NT2/D1 (cell line): ENCODE results near the gene LAD1.

Source experiments
- DNase-seq: peaks from one replicate; pipeline ENCODE4 v3.0.0-alpha.2; 2011; ENCODE audit warnings: low read depth, low spot score
- H3K27me3 ChIP-seq: 2 replicates; pipeline ENCODE4 v1.6.0; 2011; ENCODE audit warnings: mild to moderate bottlenecking; ENCODE audit not compliant: insufficient read length, insufficient read depth
- H3K36me3 ChIP-seq: 2 replicates; pipeline ENCODE4 v1.6.1; 2011; ENCODE audit warnings: mild to moderate bottlenecking, low read length, mixed read lengths; ENCODE audit not compliant: insufficient read depth, insufficient read length
- H3K4me1 ChIP-seq: 2 replicates; pipeline ENCODE4 v1.5.1; 2011; ENCODE audit not compliant: insufficient read depth, insufficient read length
- H3K4me3 ChIP-seq: 2 replicates; pipeline ENCODE4 v1.5.1; 2011; ENCODE audit warnings: low read depth; ENCODE audit not compliant: insufficient read length
- H3K9ac ChIP-seq: 2 replicates; pipeline ENCODE4 v1.6.0; 2011; ENCODE audit warnings: low read depth; ENCODE audit not compliant: insufficient read length
- H3K9me3 ChIP-seq: 2 replicates; pipeline ENCODE4 v1.5.1; 2011; ENCODE audit warnings: mild to moderate bottlenecking, low read length; ENCODE audit not compliant: insufficient read depth
- SUZ12 ChIP-seq: IDR thresholded peaks from 2 replicates; pipeline ENCODE4 v1.6.1; 2011; ENCODE audit not compliant: insufficient read length, insufficient read depth; ENCODE audit errors: extremely low read depth
- YY1 ChIP-seq: IDR thresholded peaks from 2 replicates; pipeline ENCODE4 v1.6.1; 2011; ENCODE audit not compliant: insufficient read length, insufficient read depth
- ZNF274 ChIP-seq: IDR thresholded peaks from 2 replicates; pipeline ENCODE4 v1.6.1; 2011; ENCODE audit warnings: mild to moderate bottlenecking, low read depth, low read length

The LAD1 gene

DNA sequence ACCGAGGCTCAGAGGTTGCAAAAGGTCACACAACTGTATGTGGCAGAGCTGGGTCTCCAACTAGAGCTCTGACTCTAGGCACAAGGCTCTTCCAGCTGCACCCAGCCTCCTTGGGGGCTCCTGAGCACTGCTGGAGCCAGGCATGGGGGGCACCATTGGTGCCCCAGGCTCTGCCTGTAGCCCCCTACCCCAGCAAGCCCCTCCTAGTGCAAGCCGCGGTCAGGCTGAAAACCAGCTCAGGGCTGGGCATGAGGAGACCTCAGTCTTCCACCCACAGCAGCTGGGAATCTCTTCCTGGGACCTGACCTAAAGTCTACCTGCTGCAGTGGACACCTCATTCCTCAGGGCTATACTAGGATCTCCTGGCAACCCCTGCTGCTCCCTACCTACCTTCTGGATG lies 36.2 kb downstream of the LAD1 start:
- H3K36me3 ChIP-seq: peaks cover 49% of the 10 kb centered on the region
- no peak overlapping the region for H3K4me3 ChIP-seq
- no peaks in the 10 kb centered on the region for H3K9me3 ChIP-seq
- no peak overlapping the region for H3K9ac ChIP-seq
- DNase-seq: no peak
- no peak for TF ChIP-seq YY1
- no peak for TF ChIP-seq SUZ12
- no peak for TF ChIP-seq ZNF274
- H3K4me1 ChIP-seq: peaks cover 22% of the 10 kb centered on the region
- H3K27me3 ChIP-seq: peaks cover 3% of the 10 kb centered on the region

- TF ChIP-seq SUZ12: no peak
- no peak for TF ChIP-seq YY1
- no peak for TF ChIP-seq ZNF274
- DNase-seq: peak; percentile 70
- Histone ChIP-seq H3K36me3 (peaks cover 42% of the 10 kb centered on the region), H3K9me3 (no peaks in the 10 kb centered on the region), H3K4me1 (peaks cover 23% of the 10 kb centered on the region), H3K27me3 (peaks cover 3% of the 10 kb centered on the region), H3K4me3 (no peak overlapping the region), H3K9ac (no peak overlapping the region)
Observed at GRCh38 chr1:201361652-201362504, 37.2 kb downstream of the LAD1 start.

GRCh38 chr1:201360901-201361651 lies 38.0 kb downstream of the LAD1 start:
- H3K36me3 ChIP-seq: peaks cover 34% of the 10 kb centered on the region
- DNase-seq: no peak
- H3K4me1 ChIP-seq: peaks cover 23% of the 10 kb centered on the region
- no peaks in the 10 kb centered on the region for H3K9me3 ChIP-seq
- peaks cover 3% of the 10 kb centered on the region for H3K27me3 ChIP-seq
- no peak overlapping the region for H3K9ac ChIP-seq
- no peak overlapping the region for H3K4me3 ChIP-seq
- no peak for TF ChIP-seq SUZ12
- TF ChIP-seq YY1: no peak

- Histone ChIP-seq H3K4me1 (peaks cover 23% of the 10 kb centered on the region), H3K27me3 (peaks cover 3% of the 10 kb centered on the region), H3K36me3 (peaks cover 32% of the 10 kb centered on the region), H3K9ac (no peak overlapping the region), H3K4me3 (no peak overlapping the region), H3K9me3 (no peaks in the 10 kb centered on the region)
- DNase-seq: no peak
- TF ChIP-seq ZNF274 (no peak), YY1 (no peak), SUZ12 (no peak)
Observed at GRCh38 chr1:201360486-201360885, 38.6 kb downstream of the LAD1 start.

GRCh38 chr1:201359873-201360210 lies 39.3 kb downstream of the LAD1 start:
- H3K9ac ChIP-seq: no peak overlapping the region
- H3K4me1 ChIP-seq: peaks cover 23% of the 10 kb centered on the region
- no peak overlapping the region for H3K4me3 ChIP-seq
- H3K27me3 ChIP-seq: peaks cover 3% of the 10 kb centered on the region
- H3K36me3 ChIP-seq: peaks cover 28% of the 10 kb centered on the region
- TF ChIP-seq YY1 (no peak), ZNF274 (no peak), SUZ12 (no peak)
- no peak for DNase-seq
- H3K9me3 ChIP-seq: no peaks in the 10 kb centered on the region

GRCh38 chr1:201359031-201359872 lies 39.9 kb downstream of the LAD1 start:
- Histone ChIP-seq H3K4me3 (no peak overlapping the region), H3K27me3 (peaks cover 3% of the 10 kb centered on the region), H3K9me3 (no peaks in the 10 kb centered on the region), H3K4me1 (peaks cover 23% of the 10 kb centered on the region), H3K9ac (peak overlapping the region; percentile 43), H3K36me3 (peaks cover 22% of the 10 kb centered on the region)
- TF ChIP-seq SUZ12: no peak
- DNase-seq: no peak
